ENCODE data around the gene TMEM184B.

DNA sequence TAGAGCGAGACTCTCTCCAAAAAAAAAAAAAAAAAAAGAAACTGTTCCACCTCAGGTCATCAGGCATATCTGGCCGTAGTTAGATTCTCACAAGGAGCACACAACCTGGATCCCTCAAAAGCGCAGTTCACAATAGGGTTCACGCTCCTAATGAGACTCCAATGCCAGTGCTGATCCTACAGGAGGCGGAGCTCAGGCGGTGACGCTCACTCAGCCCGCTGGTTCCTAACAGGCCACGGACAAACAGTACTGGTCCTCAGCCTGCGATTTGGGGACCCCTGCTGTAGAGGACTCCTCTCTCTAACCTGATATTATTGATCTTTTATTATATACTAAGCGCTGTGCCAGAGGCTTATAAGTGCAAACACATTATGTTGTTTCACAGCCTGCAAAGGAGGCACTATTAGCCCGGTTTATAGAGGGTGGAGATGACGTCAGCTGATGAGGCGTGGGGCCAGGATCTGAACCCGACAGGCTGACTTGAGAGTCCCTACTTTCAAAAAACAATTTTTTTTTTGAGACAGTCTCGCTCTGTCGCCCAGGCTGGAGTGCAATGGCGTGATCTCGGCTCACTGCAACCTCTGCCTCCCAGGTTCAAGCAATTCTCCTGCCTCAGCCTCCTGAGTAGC lies 75.9 kb downstream of the TMEM184B start:
- TF ChIP-seq POLR2A (IDR thresholded peaks at IDR 0.05) = no peak
- TF ChIP-seq, protein P1, sequence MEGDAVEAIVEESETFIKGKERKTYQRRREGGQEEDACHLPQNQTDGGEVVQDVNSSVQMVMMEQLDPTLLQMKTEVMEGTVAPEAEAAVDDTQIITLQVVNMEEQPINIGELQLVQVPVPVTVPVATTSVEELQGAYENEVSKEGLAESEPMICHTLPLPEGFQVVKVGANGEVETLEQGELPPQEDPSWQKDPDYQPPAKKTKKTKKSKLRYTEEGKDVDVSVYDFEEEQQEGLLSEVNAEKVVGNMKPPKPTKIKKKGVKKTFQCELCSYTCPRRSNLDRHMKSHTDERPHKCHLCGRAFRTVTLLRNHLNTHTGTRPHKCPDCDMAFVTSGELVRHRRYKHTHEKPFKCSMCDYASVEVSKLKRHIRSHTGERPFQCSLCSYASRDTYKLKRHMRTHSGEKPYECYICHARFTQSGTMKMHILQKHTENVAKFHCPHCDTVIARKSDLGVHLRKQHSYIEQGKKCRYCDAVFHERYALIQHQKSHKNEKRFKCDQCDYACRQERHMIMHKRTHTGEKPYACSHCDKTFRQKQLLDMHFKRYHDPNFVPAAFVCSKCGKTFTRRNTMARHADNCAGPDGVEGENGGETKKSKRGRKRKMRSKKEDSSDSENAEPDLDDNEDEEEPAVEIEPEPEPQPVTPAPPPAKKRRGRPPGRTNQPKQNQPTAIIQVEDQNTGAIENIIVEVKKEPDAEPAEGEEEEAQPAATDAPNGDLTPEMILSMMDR (IDR thresholded peaks at IDR 0.05) = no peak

Measured in prostate gland (tissue), 2 donors.